ENCODE results near the gene TTLL9. TPM values are rescaled to one million over a fixed set of nuclear protein-coding genes. Genes with fewer than 3 reads are reported as not detected.
A peak's percentile ranks its signal among the peaks of the same experiment; 100 is the strongest.

The TTLL9 gene
- total and polyA plus RNA-seq, 2 of the 13 experiments (the other 11 are each of a cell fraction or from before 2014, with no cell fraction given), result not detected

- TF ChIP-seq ZNF337 (CRISPR knock-in tag; IDR thresholded peaks at IDR 0.05; ENCODE audit: borderline replicate concordance, low read depth), result no peak
- no peak for TF ChIP-seq SRSF9 (IDR thresholded peaks at IDR 0.05; ENCODE audit: borderline replicate concordance, insufficient read depth, low read depth, low read length, poor library complexity, severe bottlenecking)
- TF ChIP-seq SMARCC2 (IDR thresholded peaks at IDR 0.05), result no peak
- no peak for TF ChIP-seq NR0B2 (CRISPR knock-in tag; IDR thresholded peaks at IDR 0.05)
- TF ChIP-seq ETV6 (CRISPR knock-in tag; conservative IDR thresholded peaks at IDR 0.05), result no peak
- no peak for TF ChIP-seq ZBTB38 (CRISPR knock-in tag; IDR thresholded peaks at IDR 0.05)
- no peak for TF ChIP-seq TEAD3 (CRISPR knock-in tag; optimal IDR thresholded peaks at IDR 0.05; ENCODE audit: borderline replicate concordance)
- no peak for TF ChIP-seq ZNF33A (CRISPR knock-in tag; IDR thresholded peaks at IDR 0.05; ENCODE audit: borderline replicate concordance)
- no peak for TF ChIP-seq RARG (CRISPR knock-in tag; IDR thresholded peaks at IDR 0.05; ENCODE audit: low read depth)
- no peak for TF ChIP-seq KMT2A (CRISPR knock-in tag; IDR thresholded peaks at IDR 0.05)
- TF ChIP-seq ONECUT2 (CRISPR knock-in tag; IDR thresholded peaks at IDR 0.05), result no peak
- no peak for TF ChIP-seq ZNF451 (CRISPR knock-in tag; IDR thresholded peaks at IDR 0.05)
- TF ChIP-seq HDAC2 (CRISPR knock-in tag; IDR thresholded peaks at IDR 0.05), result no peak
- no peak for TF ChIP-seq ZNF775 (CRISPR knock-in tag; IDR thresholded peaks at IDR 0.05; ENCODE audit: borderline replicate concordance)
- no peak for TF ChIP-seq ATF5 (CRISPR knock-in tag; IDR thresholded peaks at IDR 0.05; ENCODE audit: low read depth)
- no peak for TF ChIP-seq TBP (CRISPR knock-in tag; IDR thresholded peaks at IDR 0.05)
- TF ChIP-seq GLMP (CRISPR knock-in tag; IDR thresholded peaks at IDR 0.05; ENCODE audit: borderline replicate concordance), result no peak
- TF ChIP-seq FLYWCH1 (CRISPR knock-in tag; IDR thresholded peaks at IDR 0.05), result no peak
- no peak for TF ChIP-seq CTCF (CRISPR knock-in tag; IDR thresholded peaks at IDR 0.05)
- no peak for TF ChIP-seq ZNF354B (CRISPR knock-in tag; IDR thresholded peaks at IDR 0.05)
- TF ChIP-seq MTA3 (CRISPR knock-in tag; IDR thresholded peaks at IDR 0.05), result no peak
- peak; percentile 43; the same call in 1 of the 2 replicates for TF ChIP-seq ZNF605 (CRISPR knock-in tag; IDR thresholded peaks at IDR 0.05)
- no peak for TF ChIP-seq ZNF549 (CRISPR knock-in tag; IDR thresholded peaks at IDR 0.05)
- no peak for TF ChIP-seq ZBTB14 (CRISPR knock-in tag; IDR thresholded peaks at IDR 0.05)
- no peak for TF ChIP-seq GPN1 (CRISPR knock-in tag; IDR thresholded peaks at IDR 0.05; ENCODE audit: borderline replicate concordance)
- TF ChIP-seq FIP1L1 (IDR thresholded peaks at IDR 0.05; ENCODE audit: borderline replicate concordance, insufficient read depth, low read depth, low read length), result no peak
Measured at GRCh38 chr20:31835977-31836852, 34.2 kb upstream of the TTLL9 start (continued).

All from HepG2 (cell line).